ENCODE data around the gene CBLIF. TPM values are rescaled to one million over a fixed set of nuclear protein-coding genes. Genes with fewer than 3 reads are reported as not detected.

CBLIF gene
- total RNA-seq = not detected in 2 replicates

DNA sequence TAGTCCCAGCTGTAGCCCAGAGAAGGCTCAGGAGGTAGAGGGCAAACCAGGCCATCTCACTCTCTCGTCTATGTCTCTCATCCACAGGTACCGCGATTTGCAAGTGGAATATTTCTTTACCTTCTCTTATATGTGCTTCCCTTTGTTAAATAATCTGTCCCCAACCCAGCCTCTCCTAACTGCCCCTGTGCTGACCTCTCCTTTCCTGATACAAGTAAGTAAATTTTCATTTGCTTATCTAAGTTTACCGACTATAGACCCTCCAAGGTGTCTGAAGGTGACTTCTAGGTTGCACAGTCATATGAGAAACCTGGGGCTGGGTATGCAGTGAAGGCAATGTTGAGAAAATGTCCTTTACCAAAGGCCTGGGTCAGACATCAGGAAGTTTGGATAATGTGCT lies at the start of gene CBLIF:
Gene CBLIF (minus strand): TSS at position 101 of the 400 bp plus-strand sequence. CDS start 46 bp downstream, at position 55.

DNA sequence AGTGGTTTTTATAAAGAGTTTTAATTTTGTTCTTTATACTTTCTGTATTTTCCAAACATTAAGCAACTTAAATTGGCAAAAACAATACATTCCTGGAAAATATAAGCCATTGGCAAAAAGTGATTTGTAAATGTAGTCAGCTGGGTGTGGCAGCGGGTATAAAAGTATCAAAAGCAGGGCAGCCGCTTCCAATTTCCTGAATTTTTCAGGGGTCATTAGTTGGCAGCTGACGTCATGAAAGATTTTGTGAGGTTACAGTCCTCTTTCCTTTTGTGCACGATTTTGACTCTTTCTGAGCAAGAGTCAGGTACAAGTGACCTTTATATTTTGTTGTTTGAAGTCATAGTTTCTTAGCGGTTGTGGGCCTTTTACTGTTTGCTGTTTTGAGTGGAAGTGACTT lies 33.3 kb upstream of the CBLIF start, which contains the start of gene OOSP3:
Gene OOSP3 (plus strand): TSS at position 208 of the 400 bp plus-strand sequence. CDS start 27 bp downstream, at position 235.

GRCh38 chr11:59866397-59866796 lies 21.1 kb upstream of the CBLIF start, which contains the start of gene TCN1:
Gene TCN1 (minus strand): TSS chr11:59866487. CDS start chr11:59866470, 17 bp downstream.

DNA sequence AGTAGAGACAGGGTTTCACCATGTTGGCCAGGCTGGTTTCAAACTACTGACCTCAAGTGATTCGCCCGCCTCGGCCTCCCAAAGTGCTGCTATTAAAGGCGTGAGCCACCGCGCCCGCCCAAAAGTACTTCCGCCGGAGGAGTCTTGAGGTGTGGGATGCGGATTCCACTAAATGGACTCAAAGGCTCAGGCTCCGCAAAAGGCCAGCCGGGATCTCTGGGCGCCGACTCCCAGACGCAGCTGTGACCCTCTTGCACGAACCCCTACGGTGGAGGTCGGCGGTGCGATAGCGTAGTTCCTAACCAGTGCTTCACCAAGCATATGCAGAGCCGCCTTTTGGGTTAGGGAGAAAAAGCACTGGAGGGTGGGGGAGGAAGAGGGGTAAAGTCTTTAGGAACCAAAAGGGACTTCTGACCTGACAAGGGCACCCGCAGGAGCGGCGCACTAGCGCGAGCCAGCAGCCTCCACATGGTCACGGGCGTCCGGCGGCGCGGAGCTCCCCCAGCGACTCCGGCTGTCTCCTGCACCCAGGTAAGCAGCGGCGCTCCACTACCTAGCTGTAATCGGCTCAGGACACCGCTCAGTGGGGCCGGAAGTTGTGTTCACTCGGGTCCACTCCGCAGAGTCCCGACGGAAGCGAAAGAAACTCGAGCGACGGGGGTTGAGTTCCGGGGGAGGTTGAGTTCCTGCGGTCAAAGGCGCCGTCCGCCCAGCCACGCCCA lies 34.9 kb downstream of the CBLIF start, which contains the start of gene MRPL16:
Gene MRPL16 (minus strand): TSS at position 590 of the 722 bp plus-strand sequence. CDS start 120 bp downstream, at position 470.

Other genes starting within 250 kb of the CBLIF start
- gene OSBP, start 229.7 kb downstream of the CBLIF start, total RNA-seq = 31.6 and 34.6 TPM in 2 replicates
- gene PATL1, start 176.5 kb downstream of the CBLIF start, total RNA-seq = 9.2 and 11.9 TPM in 2 replicates
- gene OR10V1, start 131.7 kb downstream of the CBLIF start, total RNA-seq = not detected in 2 replicates
- gene STX3, start 90.1 kb downstream of the CBLIF start, total RNA-seq = 17.6 and 21.7 TPM in 2 replicates
- gene MRPL16, start 34.7 kb downstream of the CBLIF start, total RNA-seq = 40.9 and 43.7 TPM in 2 replicates
- not detected in 2 replicates for gene TCN1, start 21.0 kb upstream of the CBLIF start, total RNA-seq
- gene OOSP3, start 33.3 kb upstream of the CBLIF start, total RNA-seq = not detected in 2 replicates
- gene OOSP1, start 92.9 kb upstream of the CBLIF start, total RNA-seq = not detected in 2 replicates
- not detected in 2 replicates for gene OOSP4A, start 118.5 kb upstream of the CBLIF start, total RNA-seq
- not detected in 2 replicates for gene OOSP4B, start 171.7 kb upstream of the CBLIF start, total RNA-seq
- not detected in 2 replicates for gene OOSP2, start 194.9 kb upstream of the CBLIF start, total RNA-seq
- gene MS4A3, start 211.2 kb upstream of the CBLIF start, total RNA-seq = not detected in 2 replicates
- not detected in 2 replicates for gene MS4A2, start 243.2 kb upstream of the CBLIF start, total RNA-seq